ENCODE results near the gene ZNF70. TPM values are rescaled to one million over a fixed set of nuclear protein-coding genes. Genes with fewer than 3 reads are reported as not detected.

ZNF70 gene
- 1 to 10 TPM; 3.4 to 3.7 TPM for total RNA-seq
- 0.35 TPM for polyA plus RNA-seq

DNA sequence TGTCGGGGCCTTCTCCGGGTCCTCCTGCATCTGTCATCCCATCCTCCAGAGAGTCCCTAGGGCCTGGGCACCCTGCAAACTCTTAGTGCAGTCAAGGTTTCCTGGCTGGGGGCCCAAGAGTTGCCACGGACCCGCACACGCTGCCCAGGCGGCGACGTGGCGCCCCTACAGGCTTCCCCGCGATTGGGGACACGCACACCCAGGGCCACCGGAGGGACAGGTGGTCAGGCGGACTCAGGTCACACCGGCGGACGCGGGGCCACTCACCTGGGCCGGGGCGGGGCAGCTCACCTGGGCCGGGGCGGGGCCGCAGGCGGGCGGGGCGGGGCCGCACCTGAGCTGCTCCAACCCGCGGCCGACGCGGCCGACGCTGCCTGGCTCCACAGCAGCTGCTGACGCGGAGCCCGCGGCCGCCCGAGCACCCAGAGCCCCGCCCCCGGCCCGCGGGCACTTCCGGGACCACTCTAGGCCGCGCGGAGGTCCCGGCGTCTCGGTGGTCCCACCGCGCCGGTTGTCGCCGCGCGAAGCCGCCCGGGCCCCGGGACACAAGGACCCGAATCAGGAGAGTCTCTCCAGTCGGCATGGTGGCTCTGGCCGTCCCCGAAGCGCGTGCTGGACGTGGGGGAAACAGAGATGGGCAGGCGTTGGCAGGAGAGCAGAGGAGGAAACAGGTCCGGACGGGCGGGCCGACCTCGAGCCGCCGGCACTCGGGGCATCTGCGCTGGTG is at the start of gene ZNF70:
ZNF70 (minus strand) TSS at position 399 of the 727 bp plus-strand sequence. CDS start 5,972 bp downstream, outside the sequence.
- Mint-ChIP-seq H3K9me3 (no peaks in the 10 kb centered on the region), H3K4me1 (peaks cover 11 to 18% (median 18%) of the 10 kb centered on the region in 3 donors), H3K4me3 (peak within 1 kb of the TSS; percentile 78 to 92 (median 80)), H3K36me3 (peaks cover 0 to 5% (median under 1%) of the 10 kb centered on the region in 3 donors), H3K27me3 (no peaks in the 10 kb centered on the region), H3K27ac (peak within 1 kb of the TSS; percentile 61 to 95 (median 84))
- POLR2A ChIA-PET = interaction anchor here (0.5 to 1.0 kb wide), 6 partner anchors 12 to 1246 kb away, joined by 3 to 5 read pairs (median 3); partner anchors contain the start of gene DRICH1
- peak; percentile 79 to 90 (median 86) for DNase-seq
- H3K27me3 ChIP-seq (ENCODE audit: insufficient read depth, low read length, poor library complexity, severe bottlenecking) = no peaks in the 10 kb centered on the region
- no peaks in the 10 kb centered on the region for H3K36me3 ChIP-seq (ENCODE audit: insufficient read depth, low read length)
- H3K4me3 ChIP-seq (ENCODE audit: low read length) = peak within 1 kb of the TSS; percentile 77
- H3K9me3 ChIP-seq (ENCODE audit: low read length) = no peaks in the 10 kb centered on the region
- peaks cover 7% of the 10 kb centered on the region for H3K4me1 ChIP-seq (ENCODE audit: insufficient read depth, low read length)
- peak within 1 kb of the TSS; percentile 67 for H3K27ac ChIP-seq (ENCODE audit: low read depth, low read length)
- CTCF ChIA-PET = interaction anchor here (1.3 to 1.8 kb wide), 4 partner anchors 9 to 20 kb away, joined by 5 to 7 read pairs (median 6); partner anchors contain the start of gene C22orf15

GRCh38 chr22:23796461-23796860 is 45.5 kb upstream of the ZNF70 start:
- no peaks in the 10 kb centered on the region for H3K9me3 ChIP-seq (ENCODE audit: low read length)
- Mint-ChIP-seq H3K4me1 (peaks cover 12 to 16% (median 12%) of the 10 kb centered on the region in 3 donors), H3K27ac (peak overlapping the region in 1 of 8 donors; percentile 23), H3K4me3 (no peak overlapping the region), H3K36me3 (peaks cover 0 to 69% (median 24%) of the 10 kb centered on the region in 3 donors), H3K27me3 (no peaks in the 10 kb centered on the region), H3K9me3 (no peaks in the 10 kb centered on the region)
- no peaks in the 10 kb centered on the region for H3K27me3 ChIP-seq (ENCODE audit: insufficient read depth, low read length, poor library complexity, severe bottlenecking)
- no peak for DNase-seq
- no peaks in the 10 kb centered on the region for H3K4me1 ChIP-seq (ENCODE audit: insufficient read depth, low read length)
- POLR2A ChIA-PET = no interaction called here
- CTCF ChIA-PET = no interaction called here
- H3K4me3 ChIP-seq (ENCODE audit: low read length) = no peak overlapping the region
- no peak overlapping the region for H3K27ac ChIP-seq (ENCODE audit: low read depth, low read length)
- peaks cover 54% of the 10 kb centered on the region for H3K36me3 ChIP-seq (ENCODE audit: insufficient read depth, low read length)

DNA sequence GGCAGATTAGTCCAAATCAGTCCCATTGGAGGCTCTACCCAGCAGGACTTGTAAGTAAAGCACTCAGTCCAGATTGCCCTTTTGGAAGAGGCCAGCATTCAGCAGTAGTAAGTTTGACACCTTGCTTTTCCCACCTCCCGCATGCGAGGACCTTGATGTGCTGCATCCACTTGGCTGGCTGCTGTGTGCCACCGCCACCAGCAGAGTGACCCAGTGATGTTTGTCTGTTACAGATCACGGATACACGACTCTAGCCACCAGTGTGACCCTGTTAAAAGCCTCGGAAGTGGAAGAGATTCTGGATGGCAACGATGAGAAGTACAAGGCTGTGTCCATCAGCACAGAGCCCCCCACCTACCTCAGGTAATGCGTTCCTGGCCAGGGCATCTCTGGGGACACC is 42.4 kb upstream of the ZNF70 start:
- CTCF ChIA-PET = no interaction called here
- POLR2A ChIA-PET = no interaction called here
- Histone ChIP-seq H3K4me1 (ENCODE audit: insufficient read depth, low read length) (peaks cover 14% of the 10 kb centered on the region), H3K27me3 (ENCODE audit: insufficient read depth, low read length, poor library complexity, severe bottlenecking) (no peaks in the 10 kb centered on the region), H3K27ac (ENCODE audit: low read depth, low read length) (no peak overlapping the region), H3K9me3 (ENCODE audit: low read length) (no peaks in the 10 kb centered on the region), H3K36me3 (ENCODE audit: insufficient read depth, low read length) (peaks cover 41% of the 10 kb centered on the region), H3K4me3 (ENCODE audit: low read length) (no peak overlapping the region)
- Mint-ChIP-seq H3K27ac (no peak overlapping the region), H3K4me3 (no peak overlapping the region), H3K4me1 (peaks cover 22 to 35% (median 23%) of the 10 kb centered on the region in 3 donors), H3K27me3 (no peaks in the 10 kb centered on the region), H3K36me3 (peaks cover 0 to 60% (median 16%) of the 10 kb centered on the region in 3 donors), H3K9me3 (no peaks in the 10 kb centered on the region)
- DNase-seq = no peak

DNA sequence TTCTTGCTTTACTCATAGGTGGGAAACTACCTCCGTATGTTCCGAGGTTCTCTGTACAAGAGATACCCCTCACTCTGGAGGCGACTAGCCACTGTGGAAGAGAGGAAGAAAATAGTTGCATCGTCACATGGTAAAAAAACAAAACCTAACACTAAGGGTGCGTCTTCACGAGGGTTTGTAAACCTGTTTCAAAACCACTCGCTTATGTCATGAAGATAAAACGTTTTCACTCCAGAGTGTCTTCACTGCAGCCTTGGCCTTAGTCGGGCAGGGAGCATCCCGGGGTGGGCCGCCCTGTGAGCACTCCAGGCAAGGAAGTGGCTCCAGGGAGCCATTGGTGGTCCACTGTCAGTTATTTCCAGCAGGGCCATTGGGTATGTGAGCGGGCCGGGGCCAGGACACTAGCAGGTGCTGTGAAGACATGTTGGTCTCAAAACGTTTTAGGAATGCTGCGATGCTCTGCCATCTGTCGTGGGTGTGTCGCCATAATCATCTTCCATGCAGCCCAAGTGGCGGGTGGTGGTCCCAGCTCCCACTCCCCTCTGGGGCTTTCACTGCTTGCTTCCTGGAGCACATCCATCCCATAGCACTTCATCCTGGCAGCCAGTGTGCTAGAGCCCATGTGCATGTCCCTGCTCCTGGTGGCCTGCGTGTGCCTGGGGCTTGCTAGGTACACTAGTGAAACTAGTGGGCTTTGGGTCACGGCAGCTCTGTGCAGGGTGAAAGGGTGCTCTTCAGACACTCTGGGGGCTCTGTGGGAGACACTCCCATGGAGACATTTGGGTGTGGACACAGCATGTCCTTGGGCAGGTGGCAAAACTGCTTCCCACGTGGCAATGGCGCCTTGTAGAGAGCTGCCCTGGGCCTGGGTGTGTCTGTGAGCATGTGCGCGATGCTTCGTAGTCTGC is 41.1 kb upstream of the ZNF70 start:
- no peaks in the 10 kb centered on the region for H3K9me3 Mint-ChIP-seq
- CTCF ChIA-PET = no interaction called here
- peaks cover 30 to 46% (median 34%) of the 10 kb centered on the region in 3 donors for H3K4me1 Mint-ChIP-seq
- POLR2A ChIA-PET = no interaction called here
- Histone ChIP-seq H3K36me3 (ENCODE audit: insufficient read depth, low read length) (peaks cover 35% of the 10 kb centered on the region), H3K4me3 (ENCODE audit: low read length) (no peak overlapping the region), H3K27ac (ENCODE audit: low read depth, low read length) (no peak overlapping the region), H3K9me3 (ENCODE audit: low read length) (no peaks in the 10 kb centered on the region), H3K27me3 (ENCODE audit: insufficient read depth, low read length, poor library complexity, severe bottlenecking) (no peaks in the 10 kb centered on the region), H3K4me1 (ENCODE audit: insufficient read depth, low read length) (peaks cover 23% of the 10 kb centered on the region)
- H3K36me3 Mint-ChIP-seq = peaks cover 0 to 56% (median 14%) of the 10 kb centered on the region in 3 donors
- H3K27me3 Mint-ChIP-seq = no peaks in the 10 kb centered on the region
- H3K4me3 Mint-ChIP-seq = peak overlapping the region in 1 of 7 donors; percentile 30
- H3K27ac Mint-ChIP-seq = peak overlapping the region in 1 of 8 donors; percentile 36
- no peak for DNase-seq

GRCh38 chr22:23790819-23791737 is 40.2 kb upstream of the ZNF70 start:
- Histone ChIP-seq H3K36me3 (ENCODE audit: insufficient read depth, low read length) (peaks cover 29% of the 10 kb centered on the region), H3K27ac (ENCODE audit: low read depth, low read length) (no peak overlapping the region), H3K27me3 (ENCODE audit: insufficient read depth, low read length, poor library complexity, severe bottlenecking) (no peaks in the 10 kb centered on the region), H3K4me3 (ENCODE audit: low read length) (no peak overlapping the region), H3K4me1 (ENCODE audit: insufficient read depth, low read length) (peaks cover 29% of the 10 kb centered on the region), H3K9me3 (ENCODE audit: low read length) (no peaks in the 10 kb centered on the region)
- H3K36me3 Mint-ChIP-seq = peaks cover 0 to 49% (median 9%) of the 10 kb centered on the region in 3 donors
- POLR2A ChIA-PET = no interaction called here
- H3K9me3 Mint-ChIP-seq = no peaks in the 10 kb centered on the region
- CTCF ChIA-PET = no interaction called here
- peaks cover 37 to 53% (median 40%) of the 10 kb centered on the region in 3 donors for H3K4me1 Mint-ChIP-seq
- no peak overlapping the region for H3K4me3 Mint-ChIP-seq
- no peaks in the 10 kb centered on the region for H3K27me3 Mint-ChIP-seq
- no peak for DNase-seq
- no peak overlapping the region for H3K27ac Mint-ChIP-seq

DNA sequence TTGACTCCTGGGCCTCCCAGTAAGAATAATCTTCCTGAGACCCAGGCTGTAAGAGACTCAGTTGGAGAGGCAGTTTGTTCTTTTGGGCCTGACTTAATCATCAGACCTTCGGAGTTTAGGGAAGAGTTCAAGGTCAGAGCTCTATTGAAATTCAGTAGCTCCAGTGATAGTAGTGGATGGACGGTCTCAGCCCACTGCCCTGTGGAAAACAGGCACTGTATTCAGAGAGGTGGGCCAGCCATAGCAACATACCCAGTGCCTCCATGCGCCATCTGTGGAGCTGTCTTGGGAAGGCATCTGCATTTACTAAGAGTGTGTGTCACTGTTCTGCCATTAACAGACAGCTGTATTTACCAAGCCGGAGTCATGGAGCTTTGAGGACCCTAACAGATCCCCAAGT is 38.7 kb upstream of the ZNF70 start:
- H3K27me3 ChIP-seq (ENCODE audit: insufficient read depth, low read length, poor library complexity, severe bottlenecking) = no peaks in the 10 kb centered on the region
- H3K9me3 ChIP-seq (ENCODE audit: low read length) = no peaks in the 10 kb centered on the region
- no peak overlapping the region for H3K27ac ChIP-seq (ENCODE audit: low read depth, low read length)
- H3K9me3 Mint-ChIP-seq = no peaks in the 10 kb centered on the region
- peaks cover 23% of the 10 kb centered on the region for H3K36me3 ChIP-seq (ENCODE audit: insufficient read depth, low read length)
- no peak overlapping the region for H3K4me3 ChIP-seq (ENCODE audit: low read length)
- H3K27ac Mint-ChIP-seq = peak overlapping the region in 5 of 8 donors; percentile 4 to 69 (median 31)
- H3K4me1 Mint-ChIP-seq = peaks cover 37 to 58% (median 41%) of the 10 kb centered on the region in 3 donors
- no peak for DNase-seq
- H3K4me3 Mint-ChIP-seq = peak overlapping the region in 4 of 7 donors; percentile 28 to 71 (median 40)
- peaks cover 30% of the 10 kb centered on the region for H3K4me1 ChIP-seq (ENCODE audit: insufficient read depth, low read length)
- ChIA-PET CTCF (interaction anchor here (1.0 kb wide), 1 partner anchor 13 kb away, joined by 3 read pairs; no protein-coding TSS in a partner anchor), POLR2A (no interaction called here)
- peaks cover 0 to 39% (median 7%) of the 10 kb centered on the region in 3 donors for H3K36me3 Mint-ChIP-seq
- H3K27me3 Mint-ChIP-seq = no peaks in the 10 kb centered on the region

GRCh38 chr22:23789121-23789520 is 38.2 kb upstream of the ZNF70 start:
- POLR2A ChIA-PET = no interaction called here
- peaks cover 30% of the 10 kb centered on the region for H3K4me1 ChIP-seq (ENCODE audit: insufficient read depth, low read length)
- Mint-ChIP-seq H3K4me1 (peaks cover 40 to 62% (median 41%) of the 10 kb centered on the region in 3 donors), H3K9me3 (no peaks in the 10 kb centered on the region), H3K27me3 (no peaks in the 10 kb centered on the region), H3K36me3 (peaks cover 0 to 35% (median 7%) of the 10 kb centered on the region in 3 donors), H3K4me3 (peak overlapping the region in 5 of 7 donors; percentile 44 to 71 (median 49)), H3K27ac (peak overlapping the region in 2 of 8 donors; percentile 24 to 69)
- no peak overlapping the region for H3K4me3 ChIP-seq (ENCODE audit: low read length)
- H3K27me3 ChIP-seq (ENCODE audit: insufficient read depth, low read length, poor library complexity, severe bottlenecking) = no peaks in the 10 kb centered on the region
- H3K9me3 ChIP-seq (ENCODE audit: low read length) = no peaks in the 10 kb centered on the region
- CTCF ChIA-PET = interaction anchor here (1.0 kb wide), 1 partner anchor 13 kb away, joined by 3 read pairs; no protein-coding TSS in a partner anchor
- peaks cover 17% of the 10 kb centered on the region for H3K36me3 ChIP-seq (ENCODE audit: insufficient read depth, low read length)
- no peak for DNase-seq
- H3K27ac ChIP-seq (ENCODE audit: low read depth, low read length) = no peak overlapping the region

Measured in CD8-positive, alpha-beta memory T cell (primary cell).